Measurements from ENCODE around the gene LENG9. TPM values are rescaled to one million over a fixed set of nuclear protein-coding genes. Genes with fewer than 3 reads are reported as not detected.
A peak's percentile ranks its signal among the peaks of the same experiment; 100 is the strongest.

LENG9 gene
- total and polyA plus RNA-seq, 2 of the 13 experiments (the other 11 are each of a cell fraction or from before 2014, with no cell fraction given) = 0.75 to 2.9 TPM

DNA sequence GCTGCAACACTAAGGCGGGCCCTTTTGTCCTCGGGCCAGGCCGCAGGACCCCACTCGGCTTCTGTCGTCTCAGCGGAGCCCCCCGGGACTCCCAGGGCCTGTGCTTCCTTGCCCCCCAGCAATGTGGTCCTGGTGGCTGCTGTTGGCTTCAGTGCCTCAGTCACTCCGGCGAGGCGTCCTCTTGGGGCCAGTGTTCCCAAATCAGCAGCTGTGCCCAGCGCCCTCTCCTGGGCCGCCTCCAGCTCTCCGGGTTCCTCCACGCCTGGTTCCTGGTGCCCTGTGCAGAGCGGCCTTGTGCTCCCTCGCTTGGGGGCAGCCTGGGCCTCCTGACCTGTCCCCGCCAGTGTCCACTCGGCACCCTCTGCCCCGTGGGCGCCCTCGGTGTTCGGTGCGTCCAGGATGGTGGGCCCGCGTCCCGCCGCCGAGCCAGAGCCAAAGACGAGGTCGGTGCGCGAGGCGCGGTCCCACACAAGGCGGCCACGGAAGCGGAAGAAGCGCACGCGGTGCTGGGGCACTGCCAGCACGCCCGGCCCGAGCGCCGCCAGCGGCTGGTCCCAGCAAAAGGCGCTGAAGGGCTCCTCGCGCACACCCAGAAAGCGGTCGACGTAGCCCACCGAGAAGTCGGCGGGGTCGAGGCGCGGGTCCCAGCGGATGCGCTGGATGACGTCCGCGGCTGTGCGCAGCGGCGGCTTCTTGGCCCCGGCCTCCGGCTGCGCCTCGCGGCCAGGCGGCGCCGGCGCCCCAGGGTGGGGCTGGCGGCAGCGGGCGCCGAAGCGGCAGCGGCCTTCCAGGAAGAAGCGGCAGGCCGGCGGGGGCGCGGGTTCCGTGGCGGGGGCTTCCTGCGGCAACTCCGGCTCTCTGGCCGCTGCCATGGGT, 685 bp downstream of the LENG9 start (continued):
- TF ChIP-seq, protein P1, sequence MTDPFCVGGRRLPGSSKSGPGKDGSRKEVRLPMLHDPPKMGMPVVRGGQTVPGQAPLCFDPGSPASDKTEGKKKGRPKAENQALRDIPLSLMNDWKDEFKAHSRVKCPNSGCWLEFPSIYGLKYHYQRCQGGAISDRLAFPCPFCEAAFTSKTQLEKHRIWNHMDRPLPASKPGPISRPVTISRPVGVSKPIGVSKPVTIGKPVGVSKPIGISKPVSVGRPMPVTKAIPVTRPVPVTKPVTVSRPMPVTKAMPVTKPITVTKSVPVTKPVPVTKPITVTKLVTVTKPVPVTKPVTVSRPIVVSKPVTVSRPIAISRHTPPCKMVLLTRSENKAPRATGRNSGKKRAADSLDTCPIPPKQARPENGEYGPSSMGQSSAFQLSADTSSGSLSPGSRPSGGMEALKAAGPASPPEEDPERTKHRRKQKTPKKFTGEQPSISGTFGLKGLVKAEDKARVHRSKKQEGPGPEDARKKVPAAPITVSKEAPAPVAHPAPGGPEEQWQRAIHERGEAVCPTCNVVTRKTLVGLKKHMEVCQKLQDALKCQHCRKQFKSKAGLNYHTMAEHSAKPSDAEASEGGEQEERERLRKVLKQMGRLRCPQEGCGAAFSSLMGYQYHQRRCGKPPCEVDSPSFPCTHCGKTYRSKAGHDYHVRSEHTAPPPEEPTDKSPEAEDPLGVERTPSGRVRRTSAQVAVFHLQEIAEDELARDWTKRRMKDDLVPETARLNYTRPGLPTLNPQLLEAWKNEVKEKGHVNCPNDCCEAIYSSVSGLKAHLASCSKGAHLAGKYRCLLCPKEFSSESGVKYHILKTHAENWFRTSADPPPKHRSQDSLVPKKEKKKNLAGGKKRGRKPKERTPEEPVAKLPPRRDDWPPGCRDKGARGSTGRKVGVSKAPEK (CRISPR knock-in tag; IDR thresholded peaks at IDR 0.05; ENCODE audit: borderline replicate concordance) = no peak
- TF ChIP-seq GPN1 (CRISPR knock-in tag; IDR thresholded peaks at IDR 0.05; ENCODE audit: borderline replicate concordance) (no peak), HMGA1 (CRISPR knock-in tag; conservative IDR thresholded peaks at IDR 0.05) (no peak), ZNF660 (CRISPR knock-in tag; IDR thresholded peaks at IDR 0.05; ENCODE audit: borderline replicate concordance, low read depth) (no peak), ZEB1 (IDR thresholded peaks at IDR 0.05; ENCODE audit: insufficient replicate concordance, low read depth) (no peak), SMAD9 (CRISPR knock-in tag; IDR thresholded peaks at IDR 0.05) (0 out of 2 replicates have a peak, but pooled peaks have one; percentile 32), ZNF782 (CRISPR knock-in tag; IDR thresholded peaks at IDR 0.05; ENCODE audit: borderline replicate concordance) (no peak), ASH2L (IDR thresholded peaks at IDR 0.05; ENCODE audit: insufficient read length, low read depth, low read length) (no peak), ZKSCAN1 (IDR thresholded peaks at IDR 0.05; ENCODE audit: low read length) (no peak), ZNF629 (CRISPR knock-in tag; conservative IDR thresholded peaks at IDR 0.05) (peak; percentile 33; the same call in 1 of the 2 replicates), FOXM1 (CRISPR knock-in tag; IDR thresholded peaks at IDR 0.05) (0 out of 2 replicates have a peak, but pooled peaks have one; percentile 30), ZNF460 (CRISPR knock-in tag; IDR thresholded peaks at IDR 0.05; ENCODE audit: borderline replicate concordance) (no peak)
- TF ChIP-seq, protein P2, sequence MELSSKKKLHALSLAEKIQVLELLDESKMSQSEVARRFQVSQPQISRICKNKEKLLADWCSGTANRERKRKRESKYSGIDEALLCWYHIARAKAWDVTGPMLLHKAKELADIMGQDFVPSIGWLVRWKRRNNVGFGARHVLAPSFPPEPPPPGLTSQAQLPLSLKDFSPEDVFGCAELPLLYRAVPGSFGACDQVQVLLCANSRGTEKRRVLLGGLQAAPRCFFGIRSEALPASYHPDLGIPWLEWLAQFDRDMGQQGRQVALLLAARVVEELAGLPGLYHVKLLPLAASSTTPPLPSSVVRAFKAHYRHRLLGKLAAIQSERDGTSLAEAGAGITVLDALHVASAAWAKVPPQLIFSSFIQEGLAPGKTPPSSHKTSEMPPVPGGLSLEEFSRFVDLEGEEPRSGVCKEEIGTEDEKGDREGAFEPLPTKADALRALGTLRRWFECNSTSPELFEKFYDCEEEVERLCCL (CRISPR knock-in tag; IDR thresholded peaks at IDR 0.05; ENCODE audit: borderline replicate concordance) = no peak
- TF ChIP-seq, protein P3, sequence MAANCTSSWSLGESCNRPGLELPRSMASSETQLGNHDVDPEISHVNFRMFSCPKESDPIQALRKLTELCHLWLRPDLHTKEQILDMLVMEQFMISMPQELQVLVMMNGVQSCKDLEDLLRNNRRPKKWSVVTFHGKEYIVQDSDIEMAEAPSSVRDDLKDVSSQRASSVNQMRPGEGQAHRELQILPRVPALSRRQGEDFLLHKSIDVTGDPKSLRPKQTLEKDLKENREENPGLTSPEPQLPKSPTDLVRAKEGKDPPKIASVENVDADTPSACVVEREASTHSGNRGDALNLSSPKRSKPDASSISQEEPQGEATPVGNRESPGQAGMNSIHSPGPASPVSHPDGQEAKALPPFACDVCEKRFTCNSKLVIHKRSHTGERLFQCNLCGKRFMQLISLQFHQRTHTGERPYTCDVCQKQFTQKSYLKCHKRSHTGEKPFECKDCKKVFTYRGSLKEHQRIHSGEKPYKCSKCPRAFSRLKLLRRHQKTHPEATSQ (CRISPR knock-in tag; IDR thresholded peaks at IDR 0.05; ENCODE audit: borderline replicate concordance) = 0 out of 2 replicates have a peak, but pooled peaks have one; percentile 64
- TF ChIP-seq, protein P4, sequence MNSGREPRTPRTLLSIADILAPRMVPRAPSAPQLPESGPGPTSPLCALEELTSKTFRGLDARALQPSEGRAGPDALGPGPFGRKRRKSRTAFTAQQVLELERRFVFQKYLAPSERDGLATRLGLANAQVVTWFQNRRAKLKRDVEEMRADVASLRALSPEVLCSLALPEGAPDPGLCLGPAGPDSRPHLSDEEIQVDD (CRISPR knock-in tag; IDR thresholded peaks at IDR 0.05; ENCODE audit: borderline replicate concordance) = peak; percentile 77
- TF ChIP-seq, protein P5, sequence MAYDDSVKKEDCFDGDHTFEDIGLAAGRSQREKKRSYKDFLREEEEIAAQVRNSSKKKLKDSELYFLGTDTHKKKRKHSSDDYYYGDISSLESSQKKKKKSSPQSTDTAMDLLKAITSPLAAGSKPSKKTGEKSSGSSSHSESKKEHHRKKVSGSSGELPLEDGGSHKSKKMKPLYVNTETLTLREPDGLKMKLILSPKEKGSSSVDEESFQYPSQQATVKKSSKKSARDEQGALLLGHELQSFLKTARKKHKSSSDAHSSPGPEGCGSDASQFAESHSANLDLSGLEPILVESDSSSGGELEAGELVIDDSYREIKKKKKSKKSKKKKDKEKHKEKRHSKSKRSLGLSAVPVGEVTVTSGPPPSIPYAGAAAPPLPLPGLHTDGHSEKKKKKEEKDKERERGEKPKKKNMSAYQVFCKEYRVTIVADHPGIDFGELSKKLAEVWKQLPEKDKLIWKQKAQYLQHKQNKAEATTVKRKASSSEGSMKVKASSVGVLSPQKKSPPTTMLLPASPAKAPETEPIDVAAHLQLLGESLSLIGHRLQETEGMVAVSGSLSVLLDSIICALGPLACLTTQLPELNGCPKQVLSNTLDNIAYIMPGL (CRISPR knock-in tag; IDR thresholded peaks at IDR 0.05; ENCODE audit: borderline replicate concordance in 1 of 2, low read depth in 1 of 2) = peak; percentile 45 to 89; a peak in 3 of 4 replicates
- TF ChIP-seq, protein P6, sequence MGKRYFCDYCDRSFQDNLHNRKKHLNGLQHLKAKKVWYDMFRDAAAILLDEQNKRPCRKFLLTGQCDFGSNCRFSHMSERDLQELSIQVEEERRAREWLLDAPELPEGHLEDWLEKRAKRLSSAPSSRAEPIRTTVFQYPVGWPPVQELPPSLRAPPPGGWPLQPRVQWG (CRISPR knock-in tag; IDR thresholded peaks at IDR 0.05; ENCODE audit: borderline replicate concordance, low read depth) = no peak; the same call in 1 of the 2 replicates

All from HepG2 (cell line).